Psoas muscle (tissue), 8 donors: ENCODE measurements around the gene TOM1L2. TPM values are rescaled to one million over a fixed set of nuclear protein-coding genes. Genes with fewer than 3 reads are reported as not detected.

Experiments used
- ATAC-seq, 4 donors: fragments of 200-7000 bp; cut with Tn5 transposase; one replicate each; pipeline ENCODE4 v1.9.1; 2020; ENCODE audit warnings: moderate library complexity in 3 of 4, mild to moderate bottlenecking in 2 of 4
- DNase-seq, 2 donors: peaks; one replicate each; pipeline ENCODE4 v3.0.0-alpha.2; 2020
- H3K27ac ChIP-seq: fragments of 200-600 bp; one replicate; pipeline ENCODE4 v1.8.0; 2022
- H3K27me3 ChIP-seq, 3 donors: fragments of 200-600 bp in 1 of 3; one replicate each; pipeline versions ENCODE4 v1.6.1 to v1.8.0; 2013 to 2022; ENCODE audit warnings: low read length in 2 of 3, mild to moderate bottlenecking in 2 of 3, moderate library complexity in 1 of 3; ENCODE audit not compliant: insufficient read depth in 3 of 3
- H3K36me3 ChIP-seq, 2 donors: fragments of 200-600 bp in 1 of 2; one replicate each; pipeline versions ENCODE4 v1.6.1 to v1.8.0; 2013 to 2022; ENCODE audit warnings: low read depth in 1 of 2, mild to moderate bottlenecking in 1 of 2, moderate library complexity in 1 of 2; ENCODE audit not compliant: insufficient read depth in 1 of 2
- H3K4me1 ChIP-seq: fragments of 200-600 bp; one replicate; pipeline ENCODE4 v1.8.0; 2022
- H3K4me3 ChIP-seq: fragments of 200-600 bp; one replicate; pipeline ENCODE4 v1.8.0; 2022; ENCODE audit warnings: mild to moderate bottlenecking
- H3K9me3 ChIP-seq: fragments of 200-600 bp; one replicate; pipeline ENCODE4 v1.8.0; 2022
- WGBS, 3 donors: extraction: QIAGEN DNeasy Blood & Tissue Kit; methylation state at CpG; one replicate each; pipeline versions ENCODE4 v1.1.6 to v1.1.7; 2013; 5-methylcytosine and 5-hydroxymethylcytosine counted together
- intact Hi-C, 2 donors: fragments of 100-400 bp; cut with DNase I; formaldehyde crosslinking; loops; one replicate each; pipeline versions ENCODE4 v1.11.0 to v1.14.2; 2022
- polyA plus RNA-seq, 3 donors: library from polyadenylated mRNA; stranded (reverse); fragments of 200-250 nt; gene quantifications; one replicate each; pipeline ENCODE4 v1.2.3, GENCODE V29; 2013
- total RNA-seq, 4 donors: library from RNA; stranded (reverse); fragmentation: NEBNext Ultra II Directional in 2 of 4; extraction: Animal tissue kit (Norgen Biotek cat#: 25700) in 2 of 4; gene quantifications; one replicate each; pipeline versions ENCODE4 v1.2.1 to v1.2.4, GENCODE V29; 2021 to 2023
- TF ChIP-seq, protein P1 (sequence below): fragments of 200-600 bp; IDR thresholded peaks from one replicate; pipeline ENCODE4 v1.8.0; 2022; ENCODE audit warnings: antibody characterized with exemption
- donor health status: healthy with polysubstance abuse.
- donor health status: DM: no; HTN: no; CAD: no; lungs with moderate emphysema.
- donor health status: Bipolar disorder and iron deficiency.
- donor health status: healthy.
- donor health status: DM: yes; HTN: yes; CAD: no.
- donor health status: DM: no; HTN: no; CAD: no.
- donor health status: DM: no; HTN: no; CAD: no.
- donor health status: DM: yes; HTN: yes; CAD: no.

The TOM1L2 gene
- total and polyA plus RNA-seq, 7 donors = 13.3 to 89.8 (median 72.0) TPM

DNA sequence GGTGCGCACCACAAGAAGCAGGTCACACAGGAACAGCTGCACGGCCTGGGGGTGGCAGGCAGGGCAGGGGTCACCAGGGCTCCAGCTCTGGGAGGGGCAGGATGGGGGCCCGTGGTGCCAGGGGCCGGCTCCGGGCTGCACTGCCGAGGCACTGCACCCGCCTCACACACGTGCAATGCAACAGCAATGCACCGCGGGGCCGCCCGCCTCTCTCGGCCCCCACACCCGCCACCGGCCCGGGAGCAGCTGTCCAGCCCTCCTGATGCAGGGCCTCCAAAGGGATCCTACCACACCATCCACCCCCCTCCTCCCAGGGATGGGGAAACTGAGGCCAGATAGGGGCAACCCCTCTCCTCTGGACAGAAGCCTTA is 158.5 kb downstream of the TOM1L2 start:
- H3K27ac ChIP-seq = no peak overlapping the region
- DNase-seq (peak in 1 of 2 donors; percentile 18), ATAC-seq (no peak)
- WGBS, 3 donors = 78% methylated on average over 11 to 16 of the region's 16 CpGs
- H3K4me1 ChIP-seq = peaks cover 41% of the 10 kb centered on the region
- intact Hi-C loops = loop anchor here (5.0 to 10.0 kb wide), 3 partner anchors 104 to 221 kb away; partner anchors contain the start of genes ATPAF2 (in 1 of the 2) and GID4 (in 1 of the 2)
- no peaks in the 10 kb centered on the region for H3K9me3 ChIP-seq
- TF ChIP-seq, protein P1, sequence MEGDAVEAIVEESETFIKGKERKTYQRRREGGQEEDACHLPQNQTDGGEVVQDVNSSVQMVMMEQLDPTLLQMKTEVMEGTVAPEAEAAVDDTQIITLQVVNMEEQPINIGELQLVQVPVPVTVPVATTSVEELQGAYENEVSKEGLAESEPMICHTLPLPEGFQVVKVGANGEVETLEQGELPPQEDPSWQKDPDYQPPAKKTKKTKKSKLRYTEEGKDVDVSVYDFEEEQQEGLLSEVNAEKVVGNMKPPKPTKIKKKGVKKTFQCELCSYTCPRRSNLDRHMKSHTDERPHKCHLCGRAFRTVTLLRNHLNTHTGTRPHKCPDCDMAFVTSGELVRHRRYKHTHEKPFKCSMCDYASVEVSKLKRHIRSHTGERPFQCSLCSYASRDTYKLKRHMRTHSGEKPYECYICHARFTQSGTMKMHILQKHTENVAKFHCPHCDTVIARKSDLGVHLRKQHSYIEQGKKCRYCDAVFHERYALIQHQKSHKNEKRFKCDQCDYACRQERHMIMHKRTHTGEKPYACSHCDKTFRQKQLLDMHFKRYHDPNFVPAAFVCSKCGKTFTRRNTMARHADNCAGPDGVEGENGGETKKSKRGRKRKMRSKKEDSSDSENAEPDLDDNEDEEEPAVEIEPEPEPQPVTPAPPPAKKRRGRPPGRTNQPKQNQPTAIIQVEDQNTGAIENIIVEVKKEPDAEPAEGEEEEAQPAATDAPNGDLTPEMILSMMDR = no peak
- no peaks in the 10 kb centered on the region for H3K27me3 ChIP-seq
- peaks cover 3 to 71% of the 10 kb centered on the region in 2 donors for H3K36me3 ChIP-seq
- H3K4me3 ChIP-seq = no peak overlapping the region

DNA sequence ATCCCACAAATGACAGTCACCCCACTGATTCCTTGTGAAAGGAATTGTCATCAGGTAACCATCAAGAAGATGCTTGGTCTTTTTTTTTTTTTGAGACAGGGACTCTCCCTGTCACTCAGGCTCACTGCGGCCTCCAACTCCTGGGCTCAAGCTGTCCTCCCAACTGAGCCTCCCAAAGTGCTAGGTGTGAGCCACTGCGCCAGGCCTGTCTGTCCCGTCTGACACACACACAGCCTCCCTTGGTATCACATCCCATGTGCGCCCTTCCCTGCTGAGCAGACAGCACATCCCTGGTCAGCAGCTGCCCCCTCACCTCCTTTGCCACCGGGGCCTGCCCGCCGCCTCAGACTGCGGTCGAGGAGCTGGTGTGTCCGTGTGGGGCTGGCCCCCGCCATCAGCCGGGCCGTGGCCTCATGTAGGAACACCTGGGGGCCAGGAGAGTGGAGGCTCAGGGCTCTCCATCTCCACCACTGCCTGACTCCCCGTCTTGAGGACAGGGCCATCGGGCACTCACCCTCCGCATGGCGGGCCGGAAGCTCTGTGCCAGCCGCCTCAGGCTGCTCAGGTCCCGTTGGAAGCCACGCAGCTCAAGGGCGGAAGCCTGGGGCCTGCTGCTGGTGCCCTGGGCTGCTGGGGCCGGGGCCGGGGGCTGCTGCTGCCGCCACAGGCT is 159.0 kb downstream of the TOM1L2 start:
- Histone ChIP-seq H3K4me3 (no peak overlapping the region), H3K27ac (no peak overlapping the region), H3K4me1 (peaks cover 36% of the 10 kb centered on the region), H3K36me3 (peaks cover 3 to 65% of the 10 kb centered on the region in 2 donors), H3K27me3 (no peaks in the 10 kb centered on the region), H3K9me3 (no peaks in the 10 kb centered on the region)
- intact Hi-C loops = loop anchor here (5.0 to 10.0 kb wide), 3 partner anchors 104 to 222 kb away; partner anchors contain the start of genes ATPAF2 (in 1 of the 2) and GID4 (in 1 of the 2)
- ATAC-seq = no peak
- TF ChIP-seq, protein P1 = no peak
- WGBS, 3 donors = 91 to 96% (median 96%) methylated on average over 20 to 25 of the region's 25 CpGs
- DNase-seq = peak in 1 of 2 donors; percentile 12

DNA sequence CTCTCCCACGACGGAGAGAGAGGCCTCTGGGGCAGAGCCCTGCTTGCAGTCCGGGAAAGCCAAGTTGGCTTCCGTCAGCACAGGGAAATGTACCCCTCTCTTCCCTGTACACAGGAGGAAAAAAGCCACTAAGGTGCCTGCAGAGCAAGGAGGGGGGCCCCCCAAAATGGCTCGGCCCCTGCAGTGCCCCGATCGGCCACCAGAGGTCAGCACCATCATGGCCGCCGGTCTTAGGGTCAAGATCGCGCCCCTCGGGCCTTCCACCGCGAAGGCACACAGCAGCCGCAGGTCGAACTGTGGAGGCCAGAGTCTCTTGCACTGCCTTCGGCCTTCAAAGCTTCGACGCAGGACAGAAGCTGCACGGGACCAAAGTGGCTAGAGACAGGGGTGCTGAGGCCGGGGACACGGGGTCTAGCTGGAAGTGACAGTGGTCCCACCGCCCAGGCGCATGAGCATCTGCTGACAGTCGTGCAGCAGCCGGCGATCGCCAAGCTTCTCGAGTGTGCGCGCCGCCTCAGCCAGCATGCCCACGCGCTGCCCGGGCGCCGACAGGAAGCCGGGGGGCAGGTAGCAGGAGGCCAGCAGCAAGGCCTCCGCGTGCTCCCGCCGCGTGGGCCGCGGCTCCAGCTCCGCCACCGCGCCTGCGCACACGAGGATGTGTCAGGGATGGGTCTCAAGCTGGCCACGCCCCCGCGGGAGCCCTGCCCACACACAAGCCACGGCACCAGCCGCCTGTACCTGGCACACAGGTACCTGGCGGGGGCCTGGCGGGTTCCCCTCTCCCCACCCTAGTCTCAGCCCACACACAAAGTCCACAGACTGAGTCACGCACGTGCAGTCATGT is 159.8 kb downstream of the TOM1L2 start:
- DNase-seq = peak; percentile 77 to 89
- Histone ChIP-seq H3K27me3 (no peaks in the 10 kb centered on the region), H3K4me1 (peaks cover 35% of the 10 kb centered on the region), H3K36me3 (peaks cover 3 to 60% of the 10 kb centered on the region in 2 donors), H3K9me3 (no peaks in the 10 kb centered on the region), H3K4me3 (no peak overlapping the region), H3K27ac (no peak overlapping the region)
- intact Hi-C loops = loop anchor here (1.0 to 10.0 kb wide), 5 partner anchors 28 to 222 kb away; partner anchors contain the start of genes ATPAF2 (in 1 of the 2) and GID4 (in 1 of the 2)
- TF ChIP-seq, protein P1 = peak; percentile 100
- peak; percentile 57 to 70 (median 64) for ATAC-seq
- WGBS, 3 donors = 54 to 57% (median 57%) methylated on average over 47 to 59 of the region's 59 CpGs

GRCh38 chr17:17811381-17812210 is 160.6 kb downstream of the TOM1L2 start:
- H3K4me3 ChIP-seq = no peak overlapping the region
- TF ChIP-seq, protein P1 = no peak
- no peak for DNase-seq
- no peak overlapping the region for H3K27ac ChIP-seq
- H3K9me3 ChIP-seq = no peaks in the 10 kb centered on the region
- 52 to 57% (median 53%) methylated on average over 15 of the region's 15 CpGs for WGBS, 3 donors
- no peaks in the 10 kb centered on the region for H3K27me3 ChIP-seq
- intact Hi-C loops = loop anchor here (1.0 to 10.0 kb wide), 5 partner anchors 29 to 223 kb away; partner anchors contain the start of genes ATPAF2 (in 1 of the 2) and GID4 (in 1 of the 2)
- H3K36me3 ChIP-seq = peaks cover 3 to 52% of the 10 kb centered on the region in 2 donors
- H3K4me1 ChIP-seq = peaks cover 34% of the 10 kb centered on the region
- ATAC-seq = no peak
